H1 (cell line): Measurements from ENCODE around the gene KIF2C. TPM values are rescaled to one million over a fixed set of nuclear protein-coding genes. Genes with fewer than 3 reads are reported as not detected.

Source experiments
- CTCF ChIA-PET: fragments of 300-600 bp; sonication (Branson Sonifier 250); formaldehyde crosslinking; loops from one replicate; lab custom pipeline; 2021; ENCODE audit not compliant: partially characterized antibody; lab: Charles Lee
- POLR2A ChIA-PET: fragments of 300-600 bp; sonication (Branson Sonifier 250); formaldehyde crosslinking; loops from one replicate; lab custom pipeline; 2021; ENCODE audit warnings: inconsistent platforms; ENCODE audit not compliant: partially characterized antibody; lab: Charles Lee
- DNase-seq, 2 experiments: peaks; one replicate each; pipeline versions ENCODE4 v3.0.0 to v3.0.0-alpha.2; 2010 to 2022; ENCODE audit warnings: low spot score in 2 of 2, low read depth in 1 of 2, mixed read lengths in 1 of 2
- FAIRE-seq: peaks from 2 replicates; lab custom pipeline; 2011; peaks lifted over from hg19 to GRCh38; lab: Jason Lieb, UNC
- H2AFZ ChIP-seq: 2 replicates; pipeline ENCODE4 v1.8.1; 2012; ENCODE audit warnings: low read length, inconsistent platforms
- H2AK5ac ChIP-seq: 2 replicates; pipeline ENCODE4 v1.6.1; 2013; ENCODE audit warnings: low read depth, low read length
- H2BK120ac ChIP-seq: replicated peaks from 2 replicates; pipeline ENCODE3; 2013; ENCODE audit warnings: low read depth, low read length, inconsistent platforms
- H2BK12ac ChIP-seq: 2 replicates; pipeline ENCODE4 v1.6.1; 2013; ENCODE audit warnings: low read depth, low read length
- H2BK15ac ChIP-seq: 2 replicates; pipeline ENCODE4 v1.6.1; 2013; ENCODE audit warnings: low read length
- H2BK20ac ChIP-seq: 2 replicates; pipeline ENCODE4 v1.6.1; 2013; ENCODE audit warnings: low read length
- H2BK5ac ChIP-seq: 2 replicates; pipeline ENCODE4 v1.6.1; 2013; ENCODE audit warnings: low read depth, low read length
- H3K14ac ChIP-seq: 2 replicates; pipeline ENCODE4 v1.6.1; 2013; ENCODE audit warnings: inconsistent platforms; ENCODE audit not compliant: insufficient read length
- H3K18ac ChIP-seq: 2 replicates; pipeline ENCODE4 v1.6.1; 2013; ENCODE audit warnings: low read length; ENCODE audit errors: extremely low read depth
- H3K23ac ChIP-seq: 2 replicates; pipeline ENCODE4 v1.6.1; 2013; ENCODE audit warnings: inconsistent platforms; ENCODE audit not compliant: insufficient read length
- H3K23me2 ChIP-seq: 2 replicates; pipeline ENCODE4 v1.6.1; 2013; ENCODE audit warnings: low read depth, low read length
- H3K27ac ChIP-seq: 2 replicates; pipeline ENCODE4 v1.6.1; 2011; ENCODE audit warnings: low read depth, low read length, inconsistent platforms
- H3K27me3 ChIP-seq, 4 experiments: replicated peaks in 1 of 4; 1 replicate in 1 of 4; 2 replicates in 3 of 4; pipeline versions ENCODE4 v1.6.1 to v1.8.1; 2011 to 2013; ENCODE audit warnings: low read length in 3 of 4, mild to moderate bottlenecking in 3 of 4, inconsistent platforms in 2 of 4, mixed read lengths in 2 of 4, moderate library complexity in 1 of 4; ENCODE audit not compliant: control insufficient read depth in 3 of 4, insufficient read depth in 3 of 4; ENCODE audit errors: extremely low read depth in 1 of 4
- H3K36me3 ChIP-seq, 4 experiments: 2 replicates each; pipeline versions ENCODE4 v1.6.1 to v1.8.1; 2011 to 2013; ENCODE audit warnings: mild to moderate bottlenecking in 4 of 4, low read length in 3 of 4, moderate library complexity in 2 of 4, control low read depth in 1 of 4, inconsistent platforms in 1 of 4; ENCODE audit not compliant: insufficient read depth in 4 of 4, control insufficient read depth in 2 of 4
- H3K4ac ChIP-seq: replicated peaks from 2 replicates; pipeline ENCODE3; 2013; ENCODE audit warnings: low read length, low read depth, mixed read lengths, inconsistent platforms; ENCODE audit not compliant: insufficient read length
- H3K4me1 ChIP-seq, 4 experiments: replicated peaks in 1 of 4; 1 replicate in 1 of 4; 2 replicates in 3 of 4; pipeline versions ENCODE4 v1.6.1 to v1.8.1; 2011 to 2013; ENCODE audit warnings: low read length in 3 of 4, inconsistent platforms in 2 of 4, mixed read lengths in 1 of 4; ENCODE audit not compliant: insufficient read depth in 4 of 4, control insufficient read depth in 3 of 4
- H3K4me2 ChIP-seq, 2 experiments: 2 replicates each; pipeline versions ENCODE4 v1.6.1 to v1.8.1; 2011 to 2013; ENCODE audit warnings: low read depth in 2 of 2, low read length in 2 of 2, control low read depth in 1 of 2, inconsistent platforms in 1 of 2, mild to moderate bottlenecking in 1 of 2; ENCODE audit not compliant: insufficient read depth in 1 of 2
- H3K4me3 ChIP-seq, 4 experiments: fragments of 200-600, 300-600 bp in 1 of 4; sonication (generic), shearing (Covaris generic), sonication (Bioruptor Twin) in 1 of 4; 2 replicates each; pipeline versions ENCODE4 v1.5.1 to v1.8.1; 2011 to 2016; ENCODE audit warnings: low read length in 4 of 4, low read depth in 3 of 4, control low read depth in 2 of 4, inconsistent platforms in 2 of 4, mild to moderate bottlenecking in 2 of 4, mixed read lengths in 1 of 4, moderate library complexity in 1 of 4; ENCODE audit not compliant: insufficient read depth in 2 of 4; ENCODE audit errors: extremely low read depth in 1 of 4
- H3K56ac ChIP-seq: replicated peaks from 2 replicates; pipeline ENCODE3; 2013; ENCODE audit warnings: low read depth, mild to moderate bottlenecking, mixed read lengths, low read length, inconsistent platforms; ENCODE audit not compliant: insufficient read length
- H3K79me1 ChIP-seq: 2 replicates; pipeline ENCODE4 v1.6.1; 2013; ENCODE audit warnings: low read depth, low read length, control low read depth
- H3K79me2 ChIP-seq, 2 experiments: 2 replicates each; pipeline versions ENCODE4 v1.6.1 to v1.8.1; 2012 to 2013; ENCODE audit warnings: low read length in 2 of 2, mild to moderate bottlenecking in 2 of 2, inconsistent platforms in 1 of 2; ENCODE audit not compliant: insufficient read depth in 2 of 2, control insufficient read depth in 1 of 2
- H3K9ac ChIP-seq, 4 experiments: replicated peaks in 1 of 4; 1 replicate in 1 of 4; 2 replicates in 3 of 4; pipeline versions ENCODE4 v1.6.1 to v1.8.1; 2011 to 2013; ENCODE audit warnings: low read depth in 3 of 4, low read length in 3 of 4, control low read depth in 2 of 4, mild to moderate bottlenecking in 2 of 4, moderate library complexity in 2 of 4, inconsistent platforms in 1 of 4; ENCODE audit errors: extremely low read depth in 1 of 4
- H3K9me3 ChIP-seq, 2 experiments: 2 replicates each; pipeline versions ENCODE4 v1.6.1 to v1.8.1; 2012 to 2013; ENCODE audit warnings: mild to moderate bottlenecking in 2 of 2, moderate library complexity in 2 of 2, control low read depth in 1 of 2, inconsistent platforms in 1 of 2, low read depth in 1 of 2, low read length in 1 of 2, mixed read lengths in 1 of 2; ENCODE audit not compliant: insufficient read depth in 2 of 2
- H4K20me1 ChIP-seq, 2 experiments: replicated peaks in 1 of 2; 2 replicates each; pipeline versions ENCODE3 to v1.8.1; 2011 to 2013; ENCODE audit warnings: inconsistent platforms in 2 of 2, low read length in 2 of 2, mild to moderate bottlenecking in 1 of 2; ENCODE audit not compliant: insufficient read depth in 2 of 2, control insufficient read depth in 1 of 2
- H4K5ac ChIP-seq: 2 replicates; pipeline ENCODE4 v1.6.1; 2013; ENCODE audit warnings: low read length, low read depth, mixed read lengths, inconsistent platforms; ENCODE audit not compliant: insufficient read length
- H4K8ac ChIP-seq: 2 replicates; pipeline ENCODE4 v1.8.0; 2013; ENCODE audit warnings: mild to moderate bottlenecking, moderate library complexity, low read length, inconsistent platforms; ENCODE audit not compliant: insufficient read depth; ENCODE audit errors: extremely low read depth
- H4K91ac ChIP-seq: replicated peaks from 2 replicates; pipeline ENCODE3; 2013; ENCODE audit warnings: low read length, mixed read lengths, inconsistent platforms; ENCODE audit not compliant: insufficient read length
- BCL11A ChIP-seq, 2 experiments: IDR thresholded peaks; one replicate each; pipeline ENCODE4 v1.6.1; 2011; ENCODE audit warnings: low read depth in 2 of 2, low read length in 2 of 2, mild to moderate bottlenecking in 2 of 2
- CREB1 ChIP-seq: IDR thresholded peaks from 2 replicates; pipeline ENCODE4 v1.6.1; 2012; ENCODE audit warnings: inconsistent platforms
- HDAC2 ChIP-seq, 2 experiments: fragments of 300-600 bp in 1 of 2; sonication (generic) in 1 of 2; IDR thresholded peaks; 2 replicates each; pipeline ENCODE4 v1.6.1; 2011 to 2012; ENCODE audit warnings: low read depth in 2 of 2, low read length in 2 of 2, mild to moderate bottlenecking in 2 of 2, moderate library complexity in 2 of 2, borderline replicate concordance in 1 of 2, inconsistent platforms in 1 of 2
- HDAC6 ChIP-seq: IDR thresholded peaks from one replicate; pipeline ENCODE4 v1.7.1; 2012; ENCODE audit warnings: low read depth, mild to moderate bottlenecking, inconsistent platforms, low read length, moderate library complexity
- RBBP5 ChIP-seq: IDR thresholded peaks from 2 replicates; pipeline ENCODE4 v1.7.1; 2012; ENCODE audit warnings: low read depth, mild to moderate bottlenecking, inconsistent platforms, low read length, moderate library complexity, borderline replicate concordance
- SIN3A ChIP-seq, 2 experiments: IDR thresholded peaks in 1 of 2; conservative IDR thresholded peaks in 1 of 2; 2 replicates each; pipeline ENCODE4 v1.6.1; 2011 to 2012; ENCODE audit warnings: low read length in 2 of 2, improper control_type of control experiment in 1 of 2, low read depth in 1 of 2, mild to moderate bottlenecking in 1 of 2
- SP2 ChIP-seq: IDR thresholded peaks from 2 replicates; pipeline ENCODE4 v1.6.1; 2012; ENCODE audit warnings: mild to moderate bottlenecking, low read length, inconsistent platforms
- WGBS, 2 experiments: shearing (Covaris generic) in 1 of 2; methylation state at CpG; one replicate each; pipeline versions ENCODE4 v1.1.6 to v1.1.7; 2013 to 2015; ENCODE audit warnings: low lambda C conversion rate in 2 of 2, mixed read lengths in 2 of 2, inconsistent platforms in 1 of 2, low coverage in 1 of 2, missing lambda C conversion rate in 1 of 2; ENCODE audit not compliant: insufficient replicate concordance in 2 of 2, insufficient coverage in 1 of 2, insufficient read length in 1 of 2; ENCODE audit errors: extremely low coverage in 1 of 2, missing lambda C conversion rate in 1 of 2; 5-methylcytosine and 5-hydroxymethylcytosine counted together
- polyA plus RNA-seq, 7 experiments: library from polyadenylated mRNA; depleted of rRNA in 3 of 7; stranded (reverse) in 5 of 7; unstranded in 2 of 7; fragments of >200 nt in 5 of 7; fragments of 200-250 nt in 2 of 7; gene quantifications; 1 replicate in 5 of 7; 2 replicates in 1 of 7; 4 replicates in 1 of 7; pipeline versions ENCODE4 v1.2.1 to v1.2.3, GENCODE V29; 2011 to 2013; ENCODE audit warnings: missing spikeins in 2 of 7, mixed read lengths in 2 of 7
- total RNA-seq: library from RNA; stranded (reverse); fragmentation: NEBNext Ultra II Directional; extraction: Animal tissue kit (Norgen Biotek cat#: 25700); gene quantifications from 2 replicates; pipeline ENCODE4 v1.2.1, GENCODE V29; 2021

The KIF2C gene
- total and polyA plus RNA-seq, 2 of the 8 experiments (the other 6 are each of a cell fraction or from before 2014, with no cell fraction given) = 41.8 to 68.1 TPM

DNA sequence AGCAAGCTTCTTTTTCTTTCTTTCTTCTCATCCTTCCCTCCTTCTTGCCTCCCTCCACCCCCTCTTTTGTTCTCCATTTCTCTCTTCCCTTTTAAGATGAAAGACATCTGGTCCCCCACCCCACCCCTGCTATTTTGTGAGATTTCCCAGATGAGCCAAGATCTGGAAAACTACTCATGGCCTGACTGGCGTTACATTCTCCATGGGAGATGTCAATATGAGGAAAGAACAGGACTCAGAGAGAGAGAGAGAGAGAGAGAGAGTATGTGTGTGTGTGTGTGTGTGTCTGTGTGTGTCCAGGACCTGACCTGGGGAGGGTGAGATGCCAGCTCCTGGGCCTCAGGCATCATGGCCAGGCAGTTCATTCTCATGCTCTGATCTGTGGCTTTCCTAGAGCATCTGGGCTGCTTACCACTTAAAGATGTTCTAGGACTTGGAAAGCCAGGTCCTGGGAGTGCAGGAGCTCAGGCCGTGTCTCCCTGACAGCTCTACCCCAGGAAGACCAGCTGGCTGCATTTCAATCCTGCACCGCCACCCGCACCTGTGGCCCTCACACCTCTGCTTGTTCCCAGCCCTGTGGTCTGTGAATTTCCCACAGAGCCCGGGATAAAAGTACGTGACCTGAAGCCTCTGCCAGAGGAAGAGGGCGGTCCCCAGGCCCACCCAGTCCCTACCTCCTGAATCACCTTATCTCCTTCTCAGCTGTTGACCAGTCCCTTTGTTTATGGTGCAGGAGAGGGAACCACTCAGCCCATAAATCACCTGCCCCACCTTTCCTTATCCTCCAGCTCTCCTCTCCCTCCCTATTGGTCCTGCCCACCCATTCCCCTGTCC lies 51.5 kb downstream of the KIF2C start:
- H3K9ac ChIP-seq = no peak overlapping the region
- H2BK120ac ChIP-seq = no peak overlapping the region
- no peak overlapping the region for H4K5ac ChIP-seq
- H3K9me3 ChIP-seq = no peaks in the 10 kb centered on the region
- no peaks in the 10 kb centered on the region for H3K36me3 ChIP-seq
- TF ChIP-seq BCL11A (IDR thresholded peaks at IDR 0.05; ENCODE audit: low read depth in 2 of 2, low read length in 2 of 2) (no peak), HDAC2 (IDR thresholded peaks at IDR 0.05; ENCODE audit: borderline replicate concordance in 1 of 2, low read depth in 2 of 2, low read length in 2 of 2) (no peak), HDAC6 (no peak), SIN3A (conservative IDR thresholded peaks at IDR 0.05 in 1 of 2, IDR thresholded peaks at IDR 0.05 in 1 of 2; ENCODE audit: low read depth in 1 of 2, low read length in 2 of 2) (no peak), RBBP5 (no peak), CREB1 (no peak), SP2 (no peak)
- TF ChIP-seq, all 59 proteins: peak for 0
- peaks cover 4 to 13% (median 9%) of the 10 kb centered on the region in 4 experiments for H3K4me1 ChIP-seq
- FAIRE-seq (no peak), DNase-seq (no peak)
- 0 out of 2 replicates have a peak, but pooled peaks cover 2% of the 10 kb centered on the region for H3K79me1 ChIP-seq
- no peaks in the 10 kb centered on the region for H3K79me2 ChIP-seq
- 95% methylated on average over 7 of the region's 7 CpGs; no CpG with 5 or more reads in 1 of the 2 experiments for WGBS, 2 experiments
- H3K23me2 ChIP-seq = peaks cover 4% of the 10 kb centered on the region; the same call in 1 of the 2 replicates
- no peak overlapping the region for H2BK12ac ChIP-seq
- no peak overlapping the region for H4K91ac ChIP-seq
- H3K14ac ChIP-seq = no peak overlapping the region
- no peak overlapping the region for H2BK5ac ChIP-seq
- no peak overlapping the region for H3K4ac ChIP-seq
- H3K18ac ChIP-seq = no peak overlapping the region
- H3K27ac ChIP-seq = no peak overlapping the region
- H3K27me3 ChIP-seq = peaks cover 0 to 7% (median 0%) of the 10 kb centered on the region in 4 experiments; a peak in 2 of 7 replicates
- no peak overlapping the region for H3K4me2 ChIP-seq
- H2AK5ac ChIP-seq = no peak overlapping the region
- peak overlapping the region; percentile 46; the same call in 1 of the 2 replicates for H2BK15ac ChIP-seq
- H2AFZ ChIP-seq = no peak overlapping the region
- H3K56ac ChIP-seq = no peak overlapping the region
- CTCF ChIA-PET = interaction anchor here (0.6 to 10.4 kb wide), 15 partner anchors 9 to 228 kb away, joined by 3 to 67 read pairs (median 6); partner anchors contain the start of genes BTBD19, DYNLT4, HECTD3 and PLK3
- H3K23ac ChIP-seq = no peak overlapping the region
- H2BK20ac ChIP-seq = no peak overlapping the region
- H4K20me1 ChIP-seq = no peaks in the 10 kb centered on the region
- no peak overlapping the region for H4K8ac ChIP-seq
- H3K4me3 ChIP-seq = no peak overlapping the region
- POLR2A ChIA-PET = interaction anchor here (1.3 to 23.6 kb wide), 8 partner anchors 9 to 107 kb away, joined by 3 to 428 read pairs (median 16); partner anchors contain the start of genes BTBD19, DYNLT4, PLK3 and RNU5D-1
